Parathyroid adenoma (tissue), 2 donors: Measurements from ENCODE around the gene C1QTNF6.

Source experiments
- H2AFZ ChIP-seq: fragments of 300-600 bp; sonication (generic); one replicate; pipeline ENCODE4 v1.7.0; 2017; ENCODE audit warnings: antibody characterized with exemption, mild to moderate bottlenecking
- H3K27ac ChIP-seq: fragments of 300-600 bp; sonication (generic); one replicate; pipeline ENCODE4 v1.7.0; 2017
- H3K27me3 ChIP-seq: fragments of 300-600 bp; sonication (generic); one replicate; pipeline ENCODE4 v1.7.0; 2017; ENCODE audit warnings: low read length; ENCODE audit not compliant: control insufficient read depth, insufficient read depth
- H3K36me3 ChIP-seq: fragments of 300-600 bp; sonication (generic); one replicate; pipeline ENCODE4 v1.7.0; 2017; ENCODE audit warnings: low read length; ENCODE audit not compliant: control insufficient read depth, insufficient read depth
- H3K4me1 ChIP-seq: fragments of 300-600 bp; sonication (generic); one replicate; pipeline ENCODE4 v1.7.0; 2017; ENCODE audit warnings: control low read depth
- H3K4me2 ChIP-seq: fragments of 300-600 bp; sonication (generic); one replicate; pipeline ENCODE4 v1.7.0; 2017; ENCODE audit warnings: low read length
- H3K4me3 ChIP-seq: fragments of 300-600 bp; sonication (generic); one replicate; pipeline ENCODE4 v1.7.0; 2017; ENCODE audit warnings: low read depth, low read length
- H3K79me2 ChIP-seq: fragments of 300-600 bp; sonication (generic); one replicate; pipeline ENCODE4 v1.7.0; 2017; ENCODE audit warnings: control low read depth
- H3K9ac ChIP-seq: fragments of 300-600 bp; sonication (generic); one replicate; pipeline ENCODE4 v1.7.0; 2017; ENCODE audit warnings: mild to moderate bottlenecking
- H3K9me3 ChIP-seq: fragments of 300-600 bp; sonication (generic); one replicate; pipeline ENCODE4 v1.7.0; 2017; ENCODE audit warnings: low read length; ENCODE audit not compliant: control insufficient read depth
- TF ChIP-seq, protein P1 (sequence below): fragments of 300-600 bp; sonication (generic); IDR thresholded peaks from one replicate; pipeline ENCODE4 v1.7.0; 2017; ENCODE audit warnings: antibody characterized with exemption, mild to moderate bottlenecking
- donor health status: primary hyperparathyroidism.

The C1QTNF6 gene

GRCh38 chr22:37210041-37210803, 22.2 kb upstream of the C1QTNF6 start:
- Histone ChIP-seq H3K27ac (no peak overlapping the region), H2AFZ (no peak overlapping the region), H3K9me3 (no peaks in the 10 kb centered on the region), H3K36me3 (no peaks in the 10 kb centered on the region), H3K79me2 (no peaks in the 10 kb centered on the region), H3K9ac (no peak overlapping the region), H3K4me2 (no peak overlapping the region), H3K4me1 (no peaks in the 10 kb centered on the region), H3K27me3 (no peaks in the 10 kb centered on the region), H3K4me3 (no peak overlapping the region)
- TF ChIP-seq, protein P1, sequence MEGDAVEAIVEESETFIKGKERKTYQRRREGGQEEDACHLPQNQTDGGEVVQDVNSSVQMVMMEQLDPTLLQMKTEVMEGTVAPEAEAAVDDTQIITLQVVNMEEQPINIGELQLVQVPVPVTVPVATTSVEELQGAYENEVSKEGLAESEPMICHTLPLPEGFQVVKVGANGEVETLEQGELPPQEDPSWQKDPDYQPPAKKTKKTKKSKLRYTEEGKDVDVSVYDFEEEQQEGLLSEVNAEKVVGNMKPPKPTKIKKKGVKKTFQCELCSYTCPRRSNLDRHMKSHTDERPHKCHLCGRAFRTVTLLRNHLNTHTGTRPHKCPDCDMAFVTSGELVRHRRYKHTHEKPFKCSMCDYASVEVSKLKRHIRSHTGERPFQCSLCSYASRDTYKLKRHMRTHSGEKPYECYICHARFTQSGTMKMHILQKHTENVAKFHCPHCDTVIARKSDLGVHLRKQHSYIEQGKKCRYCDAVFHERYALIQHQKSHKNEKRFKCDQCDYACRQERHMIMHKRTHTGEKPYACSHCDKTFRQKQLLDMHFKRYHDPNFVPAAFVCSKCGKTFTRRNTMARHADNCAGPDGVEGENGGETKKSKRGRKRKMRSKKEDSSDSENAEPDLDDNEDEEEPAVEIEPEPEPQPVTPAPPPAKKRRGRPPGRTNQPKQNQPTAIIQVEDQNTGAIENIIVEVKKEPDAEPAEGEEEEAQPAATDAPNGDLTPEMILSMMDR = no peak

GRCh38 chr22:37209140-37209845, 21.2 kb upstream of the C1QTNF6 start:
- TF ChIP-seq, protein P1 = no peak
- Histone ChIP-seq H3K4me3 (no peak overlapping the region), H3K9ac (no peak overlapping the region), H3K27me3 (no peaks in the 10 kb centered on the region), H3K4me2 (no peak overlapping the region), H2AFZ (no peak overlapping the region), H3K36me3 (no peaks in the 10 kb centered on the region), H3K4me1 (no peaks in the 10 kb centered on the region), H3K9me3 (no peaks in the 10 kb centered on the region), H3K27ac (no peak overlapping the region), H3K79me2 (no peaks in the 10 kb centered on the region)

GRCh38 chr22:37208401-37209139, 20.5 kb upstream of the C1QTNF6 start:
- H3K27ac ChIP-seq = no peak overlapping the region
- TF ChIP-seq, protein P1 = no peak
- no peak overlapping the region for H3K9ac ChIP-seq

GRCh38 chr22:37207981-37208380, 19.9 kb upstream of the C1QTNF6 start:
- no peak overlapping the region for H3K4me3 ChIP-seq
- no peak overlapping the region for H3K27ac ChIP-seq
- no peaks in the 10 kb centered on the region for H3K9me3 ChIP-seq
- H3K36me3 ChIP-seq = no peaks in the 10 kb centered on the region
- no peak overlapping the region for H2AFZ ChIP-seq
- H3K4me2 ChIP-seq = no peak overlapping the region
- H3K9ac ChIP-seq = no peak overlapping the region
- H3K27me3 ChIP-seq = no peaks in the 10 kb centered on the region
- no peaks in the 10 kb centered on the region for H3K79me2 ChIP-seq
- TF ChIP-seq, protein P1 = no peak
- no peaks in the 10 kb centered on the region for H3K4me1 ChIP-seq

More at GRCh38 chr22:37208401-37209139, 20.5 kb upstream of the C1QTNF6 start:
- Histone ChIP-seq H3K36me3 (no peaks in the 10 kb centered on the region), H3K4me1 (no peaks in the 10 kb centered on the region), H2AFZ (no peak overlapping the region), H3K4me2 (no peak overlapping the region), H3K9me3 (no peaks in the 10 kb centered on the region), H3K79me2 (no peaks in the 10 kb centered on the region), H3K27me3 (no peaks in the 10 kb centered on the region), H3K4me3 (no peak overlapping the region)
